T-helper 1 cell treated with Interleukin-12 subunit alpha and Interleukin-12 subunit beta and Interleukin-4 antibody, amounts not matched to agents 30 μg/mL and 1 μg/mL, for 36 hours (primary cell): ENCODE data around the gene HES2.

ENCODE experiments used
- H3K27ac Mint-ChIP-seq: one replicate; pipeline ENCODE4 v1.8.0; 2021; ENCODE audit warnings: mild to moderate bottlenecking, mixed read lengths
- H3K27me3 Mint-ChIP-seq: one replicate; pipeline ENCODE4 v1.8.0; 2021; ENCODE audit warnings: low read depth, mixed read lengths
- H3K36me3 Mint-ChIP-seq: one replicate; pipeline ENCODE4 v1.8.0; 2021; ENCODE audit warnings: low read depth, mixed read lengths
- H3K4me1 Mint-ChIP-seq: one replicate; pipeline ENCODE4 v1.8.0; 2021; ENCODE audit warnings: low read depth, mixed read lengths
- H3K4me3 Mint-ChIP-seq: one replicate; pipeline ENCODE4 v1.8.0; 2021; ENCODE audit warnings: mild to moderate bottlenecking, moderate library complexity, mixed read lengths
- H3K9me3 Mint-ChIP-seq: one replicate; pipeline ENCODE4 v1.8.0; 2021; ENCODE audit warnings: mixed read lengths

Gene HES2

GRCh38 chr1:6419804-6420453, at the start of gene HES2:
Gene HES2 (minus strand): TSS chr1:6419919. CDS start chr1:6419820, 99 bp downstream.
- peak within 1 kb of the TSS; percentile 37 for H3K4me3 Mint-ChIP-seq
- no peak within 1 kb of the TSS for H3K27ac Mint-ChIP-seq
- no peaks in the 10 kb centered on the region for H3K9me3 Mint-ChIP-seq
- peaks cover 74% of the 10 kb centered on the region for H3K27me3 Mint-ChIP-seq
- no peaks in the 10 kb centered on the region for H3K36me3 Mint-ChIP-seq
- peaks cover 17% of the 10 kb centered on the region for H3K4me1 Mint-ChIP-seq

DNA sequence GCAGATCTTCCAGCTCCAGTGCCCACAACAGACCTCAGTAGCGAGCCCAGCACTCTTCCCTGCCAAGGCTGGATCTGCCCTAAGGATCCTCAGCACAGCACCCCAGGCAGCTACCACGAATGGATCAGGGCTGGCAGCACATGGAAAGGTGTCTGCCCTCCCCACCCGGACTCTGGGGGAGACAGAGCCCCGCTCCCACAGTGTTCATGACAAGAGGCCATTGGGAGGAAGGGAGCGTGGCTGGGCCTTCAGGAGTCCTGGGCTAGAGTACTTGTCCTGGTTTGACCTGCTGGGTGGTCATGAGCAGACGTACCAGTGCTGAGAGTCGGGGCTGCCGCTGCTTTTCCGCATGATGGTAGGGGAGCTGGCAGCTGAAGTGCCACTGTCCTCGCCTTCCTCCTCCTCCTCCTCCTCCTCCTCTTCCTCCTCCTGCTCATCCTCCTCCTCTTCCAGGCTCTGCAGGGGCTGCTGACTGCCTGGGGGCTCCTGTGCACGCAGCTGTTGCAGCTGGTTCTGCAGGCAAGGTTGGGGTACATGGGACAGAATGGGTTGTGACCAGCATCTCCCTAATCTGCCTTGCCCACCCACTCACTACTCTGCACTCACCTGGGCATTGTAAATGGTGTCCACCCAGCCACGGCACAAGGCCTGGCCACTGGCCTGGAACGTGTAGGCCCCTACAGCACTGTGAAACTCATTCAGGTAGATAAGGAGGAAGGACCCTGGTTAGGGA, 49.2 kb upstream of the HES2 start:
- no peak overlapping the region for H3K4me3 Mint-ChIP-seq

GRCh38 chr1:6467744-6468688, 48.3 kb upstream of the HES2 start:
- Mint-ChIP-seq H3K27me3 (no peaks in the 10 kb centered on the region), H3K27ac (no peak overlapping the region), H3K4me1 (peaks cover 12% of the 10 kb centered on the region), H3K9me3 (no peaks in the 10 kb centered on the region), H3K4me3 (no peak overlapping the region), H3K36me3 (peaks cover 16% of the 10 kb centered on the region)

More for the DNA sequence above, 49.2 kb upstream of the HES2 start:
- H3K27me3 Mint-ChIP-seq = no peaks in the 10 kb centered on the region
- H3K4me1 Mint-ChIP-seq = peaks cover 9% of the 10 kb centered on the region
- no peaks in the 10 kb centered on the region for H3K9me3 Mint-ChIP-seq
- peaks cover 13% of the 10 kb centered on the region for H3K36me3 Mint-ChIP-seq
- peak overlapping the region; percentile 19 for H3K27ac Mint-ChIP-seq

GRCh38 chr1:6467224-6467623, 47.5 kb upstream of the HES2 start:
- Mint-ChIP-seq H3K4me3 (peak overlapping the region; percentile 58), H3K36me3 (peaks cover 23% of the 10 kb centered on the region), H3K9me3 (no peaks in the 10 kb centered on the region), H3K27me3 (no peaks in the 10 kb centered on the region), H3K27ac (no peak overlapping the region), H3K4me1 (peaks cover 17% of the 10 kb centered on the region)

GRCh38 chr1:6466751-6467150, 47.0 kb upstream of the HES2 start:
- peak overlapping the region; percentile 26 for H3K27ac Mint-ChIP-seq

DNA sequence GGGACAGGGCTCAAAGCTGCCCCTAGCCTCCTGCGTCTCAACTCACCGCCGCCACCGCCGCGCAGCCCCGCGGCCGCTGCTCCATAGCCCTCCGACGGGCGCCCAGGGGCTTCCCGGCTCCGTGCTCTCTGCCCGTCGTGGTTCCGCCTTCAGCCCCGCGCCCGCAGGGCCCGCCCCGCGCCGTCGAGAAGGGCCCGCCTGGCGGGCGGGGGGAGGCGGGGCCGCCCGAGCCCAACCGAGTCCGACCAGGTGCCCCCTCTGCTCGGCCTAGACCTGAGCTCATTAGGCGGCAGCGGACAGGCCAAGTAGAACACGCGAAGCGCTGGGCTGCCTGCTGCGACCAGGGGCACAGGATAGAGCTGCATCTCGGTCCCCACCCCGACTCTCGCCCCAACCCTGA, 46.3 kb upstream of the HES2 start, which contains the start of gene TNFRSF25:
TSS of gene TNFRSF25 (minus strand) at position 151 of the 400 bp plus-strand sequence. CDS start at position 85, 66 bp downstream.
- peak within 1 kb of the TSS; percentile 89 for H3K27ac Mint-ChIP-seq
- no peaks in the 10 kb centered on the region for H3K9me3 Mint-ChIP-seq
- peaks cover 20% of the 10 kb centered on the region for H3K4me1 Mint-ChIP-seq
- peak within 1 kb of the TSS; percentile 95 for H3K4me3 Mint-ChIP-seq
- H3K27me3 Mint-ChIP-seq = no peaks in the 10 kb centered on the region
- peaks cover 26% of the 10 kb centered on the region for H3K36me3 Mint-ChIP-seq

More at GRCh38 chr1:6466751-6467150, 47.0 kb upstream of the HES2 start:
- H3K4me3 Mint-ChIP-seq = peak overlapping the region; percentile 95
- H3K9me3 Mint-ChIP-seq = no peaks in the 10 kb centered on the region
- no peaks in the 10 kb centered on the region for H3K27me3 Mint-ChIP-seq
- peaks cover 24% of the 10 kb centered on the region for H3K36me3 Mint-ChIP-seq
- H3K4me1 Mint-ChIP-seq = peaks cover 18% of the 10 kb centered on the region

DNA sequence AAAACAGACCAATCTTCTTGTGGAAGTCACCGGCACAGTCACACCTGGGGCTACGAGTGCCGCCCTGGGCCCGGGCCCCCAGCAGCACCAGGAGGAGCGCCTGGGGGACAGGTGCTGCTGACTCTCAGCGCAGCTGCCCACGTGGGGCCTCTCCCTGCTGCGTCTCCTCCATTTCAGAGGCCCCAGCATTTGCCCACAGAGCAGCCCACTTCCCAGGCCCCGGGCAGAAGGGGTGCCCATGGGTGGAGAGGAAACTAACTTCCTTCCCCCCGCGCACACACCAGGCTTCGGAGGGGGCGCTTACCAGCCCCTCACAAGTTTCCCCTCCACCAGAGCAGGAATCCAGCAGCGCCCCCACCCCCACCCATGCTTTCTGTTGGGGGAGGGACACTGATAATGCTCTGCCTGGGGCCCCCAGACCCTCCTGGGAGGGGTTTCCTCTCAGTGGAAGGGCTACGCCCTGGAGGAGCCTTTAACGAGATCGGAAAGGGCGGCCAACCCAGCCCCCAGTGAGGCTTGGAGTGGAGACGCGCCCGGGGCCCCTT, 45.8 kb upstream of the HES2 start:
- Mint-ChIP-seq H3K4me1 (peaks cover 25% of the 10 kb centered on the region), H3K4me3 (peak overlapping the region; percentile 95), H3K27me3 (no peaks in the 10 kb centered on the region), H3K9me3 (no peaks in the 10 kb centered on the region), H3K36me3 (peaks cover 30% of the 10 kb centered on the region), H3K27ac (peak overlapping the region; percentile 89)

DNA sequence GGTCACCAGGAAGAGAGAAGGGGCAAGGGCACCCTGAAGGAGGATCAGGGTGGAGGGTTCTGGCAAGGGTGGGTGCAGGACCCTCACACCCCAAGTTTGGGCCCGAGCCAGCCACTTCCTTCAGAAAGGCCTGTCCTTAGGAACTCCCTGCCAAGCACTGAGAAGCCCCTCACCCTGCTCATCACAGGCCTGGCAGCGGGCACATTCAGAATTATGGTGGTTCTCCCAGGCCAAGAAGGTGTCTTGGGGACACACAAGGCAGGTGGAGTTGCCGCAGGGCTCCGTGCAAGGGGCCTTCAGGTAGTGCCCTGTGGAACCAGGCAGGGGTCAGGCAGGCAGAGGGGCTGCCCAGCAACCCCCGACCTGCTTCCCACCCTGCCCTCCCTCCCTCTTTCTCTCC, 45.2 kb upstream of the HES2 start:
- Mint-ChIP-seq H3K27me3 (no peaks in the 10 kb centered on the region), H3K9me3 (no peaks in the 10 kb centered on the region), H3K4me1 (peaks cover 29% of the 10 kb centered on the region), H3K36me3 (peaks cover 33% of the 10 kb centered on the region), H3K4me3 (peak overlapping the region; percentile 95), H3K27ac (peak overlapping the region; percentile 89)

DNA sequence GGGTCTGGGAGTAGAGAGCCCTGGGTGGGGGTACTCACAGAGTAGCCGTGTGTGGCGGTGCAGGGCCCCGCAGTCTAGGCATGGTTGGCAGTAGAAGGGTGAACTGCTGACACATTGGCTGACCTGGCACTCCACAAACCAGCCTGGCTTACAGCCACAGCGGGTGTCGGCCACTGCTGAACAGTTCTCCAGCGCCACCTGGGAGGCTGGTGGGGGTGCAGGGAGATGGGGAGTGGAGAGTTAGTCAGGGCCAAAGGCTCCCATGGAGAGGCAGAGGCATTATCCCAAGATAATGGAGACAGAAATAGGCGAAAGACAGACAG, 44.8 kb upstream of the HES2 start:
- Mint-ChIP-seq H3K4me1 (peaks cover 33% of the 10 kb centered on the region), H3K4me3 (peak overlapping the region; percentile 95)

GRCh38 chr1:6463120-6463412, 43.3 kb upstream of the HES2 start:
- Mint-ChIP-seq H3K27ac (peak overlapping the region; percentile 76), H3K27me3 (no peaks in the 10 kb centered on the region), H3K4me1 (peaks cover 36% of the 10 kb centered on the region), H3K36me3 (peaks cover 37% of the 10 kb centered on the region), H3K9me3 (no peaks in the 10 kb centered on the region), H3K4me3 (peak overlapping the region; percentile 41)

More for the DNA sequence above, 44.8 kb upstream of the HES2 start:
- H3K36me3 Mint-ChIP-seq = peaks cover 33% of the 10 kb centered on the region
- H3K9me3 Mint-ChIP-seq = no peaks in the 10 kb centered on the region
- peak overlapping the region; percentile 85 for H3K27ac Mint-ChIP-seq
- no peaks in the 10 kb centered on the region for H3K27me3 Mint-ChIP-seq

GRCh38 chr1:6462412-6463119, 42.8 kb upstream of the HES2 start:
- Mint-ChIP-seq H3K4me3 (peak overlapping the region; percentile 81), H3K9me3 (no peaks in the 10 kb centered on the region), H3K27ac (peak overlapping the region; percentile 88), H3K36me3 (peaks cover 37% of the 10 kb centered on the region), H3K27me3 (peaks cover 1% of the 10 kb centered on the region), H3K4me1 (peaks cover 36% of the 10 kb centered on the region)

DNA sequence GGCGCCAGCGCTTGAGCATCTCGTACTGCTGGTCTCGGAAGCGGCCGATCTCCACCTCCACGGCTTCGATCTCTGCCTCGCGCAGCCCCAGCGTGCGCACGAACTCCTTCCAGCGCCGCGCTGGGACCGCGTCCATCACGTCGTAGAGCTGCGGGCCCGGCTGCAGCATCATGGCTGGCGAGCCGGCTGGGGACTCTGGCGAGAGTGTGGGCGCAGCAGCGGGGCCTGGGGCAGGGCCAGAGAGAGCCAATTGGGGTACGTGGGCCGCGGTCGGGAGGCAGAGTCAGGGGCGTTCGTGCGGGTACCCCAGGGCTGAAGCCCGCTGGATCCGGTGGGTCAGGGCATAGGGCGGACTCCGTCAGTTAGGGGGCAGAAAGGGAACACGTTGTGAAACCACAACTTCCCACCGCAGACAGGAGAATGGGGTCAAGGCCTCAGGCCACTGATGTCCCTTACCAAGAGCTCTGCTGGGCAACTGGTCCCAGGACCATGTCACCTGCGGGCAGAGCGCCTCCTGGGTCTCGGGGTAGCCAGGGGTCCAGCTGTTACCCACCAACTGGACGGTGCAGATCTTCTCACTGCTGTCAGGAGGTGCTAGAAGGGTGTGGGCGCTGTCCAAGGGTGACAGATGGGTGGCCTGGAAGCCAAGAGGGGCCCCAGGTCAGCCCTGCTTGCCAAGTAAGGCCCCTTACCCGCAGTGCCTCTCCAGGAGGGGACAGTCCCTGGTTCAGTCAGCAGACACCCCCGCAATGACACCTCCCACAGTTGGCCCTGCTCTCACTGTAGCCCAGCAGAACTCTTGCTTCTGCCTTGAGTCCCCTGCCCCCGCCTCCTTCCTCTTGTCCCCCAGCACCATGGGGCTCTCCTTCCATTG, 42.1 kb upstream of the HES2 start:
- Mint-ChIP-seq H3K9me3 (no peaks in the 10 kb centered on the region), H3K36me3 (peaks cover 39% of the 10 kb centered on the region), H3K4me1 (peaks cover 43% of the 10 kb centered on the region), H3K27ac (peak overlapping the region; percentile 88), H3K4me3 (peak overlapping the region; percentile 81), H3K27me3 (peaks cover 8% of the 10 kb centered on the region)

- peaks cover 43% of the 10 kb centered on the region for H3K4me1 Mint-ChIP-seq
- peaks cover 13% of the 10 kb centered on the region for H3K27me3 Mint-ChIP-seq
- H3K9me3 Mint-ChIP-seq = no peaks in the 10 kb centered on the region
- peak overlapping the region; percentile 90 for H3K4me3 Mint-ChIP-seq
- H3K36me3 Mint-ChIP-seq = peaks cover 43% of the 10 kb centered on the region
- H3K27ac Mint-ChIP-seq = peak overlapping the region; percentile 94
Measured at GRCh38 chr1:6461051-6461530, 41.4 kb upstream of the HES2 start.
